Activated CD4-positive, alpha-beta T cell treated with anti-CD3 and anti-CD28 coated beads, Interleukin-2, amount 50 U/mL, for 24 hours (primary cell): ENCODE measurements around the gene PANK4.

ENCODE experiments used
- DNase-seq, 2 donors: peaks; one replicate each; pipeline ENCODE4 v3.0.0-alpha.2; 2020; ENCODE audit warnings: low read depth in 1 of 2, low spot score in 1 of 2

Gene PANK4

GRCh38 chr1:2513939-2514652 is 12.3 kb downstream of the PANK4 start:
- no peak for DNase-seq

GRCh38 chr1:2512862-2513421 is 13.5 kb downstream of the PANK4 start:
- no peak for DNase-seq

DNA sequence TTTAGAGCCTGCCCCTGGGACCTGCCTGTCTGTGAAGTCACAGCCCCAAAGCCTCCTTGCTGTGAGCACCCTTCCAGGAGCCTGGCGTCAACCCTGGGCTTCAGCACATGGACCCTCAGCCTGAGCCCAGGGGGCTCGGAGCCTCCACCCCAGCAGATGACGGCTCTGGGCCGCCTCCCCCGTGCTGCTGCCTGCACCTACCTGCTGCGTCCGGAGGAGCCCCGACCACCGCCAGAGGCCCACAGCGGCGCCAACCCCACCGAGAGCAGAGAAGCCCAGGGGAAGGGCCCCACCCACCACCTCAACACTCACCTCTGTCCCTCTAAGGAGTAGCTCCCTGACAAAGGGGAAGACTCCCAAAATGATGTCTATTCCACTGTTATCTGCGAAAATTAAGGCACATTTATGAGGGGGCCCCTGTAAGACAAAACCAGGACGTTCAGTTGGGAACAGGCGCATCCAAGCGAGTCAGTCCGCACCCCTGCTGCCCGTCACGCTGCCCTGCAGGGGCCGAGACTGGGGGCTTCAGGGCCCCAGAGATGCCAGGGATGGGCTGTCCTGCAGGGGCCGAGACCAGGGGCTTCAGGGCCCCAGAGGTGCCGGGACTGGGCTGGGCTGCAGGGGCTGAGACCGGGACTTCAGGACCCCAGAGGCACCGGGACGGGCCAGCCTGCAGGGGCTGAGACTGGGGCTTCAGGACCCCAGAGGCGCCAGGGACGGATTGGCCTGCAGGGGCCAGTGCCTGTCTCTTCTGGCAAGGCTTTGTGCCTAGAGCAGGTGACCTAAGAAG is 15.8 kb downstream of the PANK4 start:
- no peak for DNase-seq

DNA sequence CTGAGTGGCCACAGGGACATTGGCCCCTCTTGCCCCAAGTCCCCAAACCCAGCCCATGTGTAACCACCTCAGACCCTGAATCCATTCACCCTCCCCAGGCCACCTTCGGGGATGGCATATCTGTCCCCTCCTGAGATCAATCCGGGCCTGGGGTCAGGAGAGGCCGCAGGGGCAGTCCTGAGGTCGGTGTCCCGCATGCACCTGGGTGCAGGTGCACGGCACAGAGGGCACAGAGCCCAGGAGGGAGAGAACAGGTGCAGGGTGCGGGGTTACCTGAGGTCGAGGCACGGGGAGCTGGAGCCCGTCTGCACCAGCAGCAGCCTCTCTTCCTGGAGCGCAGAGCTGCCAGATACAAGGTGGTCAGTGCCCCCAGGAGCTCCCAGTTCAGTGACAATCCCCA is 16.8 kb downstream of the PANK4 start:
- DNase-seq: no peak

- DNase-seq: no peak
Measured at GRCh38 chr1:2508751-2509150, 17.6 kb downstream of the PANK4 start.

- DNase-seq: no peak
Measured at GRCh38 chr1:2508180-2508579, 18.2 kb downstream of the PANK4 start.

DNA sequence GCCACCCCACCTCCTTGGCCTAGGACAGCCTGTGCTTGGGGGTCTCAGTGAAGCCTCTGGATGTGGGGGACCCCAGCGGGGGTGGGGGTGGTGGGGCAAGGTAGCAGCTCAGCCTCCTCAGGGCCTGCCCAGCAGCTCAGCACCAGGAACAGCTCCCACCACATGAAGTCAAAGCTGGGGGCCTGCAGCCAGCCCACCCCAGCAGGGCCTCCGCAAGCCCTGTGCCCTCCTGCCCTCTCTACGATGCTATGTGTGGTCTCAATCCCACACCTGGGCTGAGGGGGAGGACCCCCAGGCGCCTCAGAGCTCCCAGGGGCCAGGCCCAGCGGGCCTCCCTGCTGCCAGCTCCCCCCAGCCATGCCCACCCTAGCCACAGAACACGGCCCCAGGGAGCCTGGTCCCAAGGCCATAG is 18.6 kb downstream of the PANK4 start:
- no peak for DNase-seq

DNA sequence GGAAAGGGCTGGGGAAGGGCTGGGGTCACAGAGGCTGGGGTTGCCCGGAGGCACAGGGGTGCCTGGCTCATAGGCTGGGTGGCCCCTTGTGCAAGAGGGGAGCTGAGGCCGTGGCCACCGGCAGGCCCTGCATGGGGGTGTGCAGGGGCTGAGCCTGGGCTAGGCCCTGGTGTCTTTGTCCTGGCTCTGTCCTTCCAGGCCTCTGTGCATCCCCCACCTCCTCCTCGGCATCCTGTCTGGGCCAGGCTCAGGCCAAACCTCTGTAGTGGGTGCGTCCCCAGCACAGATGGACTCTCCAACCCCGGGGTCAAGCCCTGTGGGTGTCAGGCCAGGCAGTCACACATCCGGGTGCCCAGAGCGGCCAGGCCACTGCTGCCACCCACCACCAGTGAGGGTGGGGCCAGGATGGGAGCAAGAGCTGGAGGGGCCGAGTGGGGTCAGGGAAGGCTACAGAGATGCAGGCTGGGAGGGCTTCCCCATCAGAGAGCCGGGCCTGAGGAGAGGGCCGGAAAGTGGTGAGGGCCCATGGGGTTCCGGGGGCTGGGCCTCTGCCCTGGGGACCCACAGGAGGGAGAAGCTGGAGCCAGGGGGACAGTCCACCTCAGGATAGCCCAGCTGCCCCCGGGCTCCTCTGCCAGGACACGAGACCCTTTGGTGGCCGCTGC is 19.4 kb downstream of the PANK4 start:
- DNase-seq: no peak

DNA sequence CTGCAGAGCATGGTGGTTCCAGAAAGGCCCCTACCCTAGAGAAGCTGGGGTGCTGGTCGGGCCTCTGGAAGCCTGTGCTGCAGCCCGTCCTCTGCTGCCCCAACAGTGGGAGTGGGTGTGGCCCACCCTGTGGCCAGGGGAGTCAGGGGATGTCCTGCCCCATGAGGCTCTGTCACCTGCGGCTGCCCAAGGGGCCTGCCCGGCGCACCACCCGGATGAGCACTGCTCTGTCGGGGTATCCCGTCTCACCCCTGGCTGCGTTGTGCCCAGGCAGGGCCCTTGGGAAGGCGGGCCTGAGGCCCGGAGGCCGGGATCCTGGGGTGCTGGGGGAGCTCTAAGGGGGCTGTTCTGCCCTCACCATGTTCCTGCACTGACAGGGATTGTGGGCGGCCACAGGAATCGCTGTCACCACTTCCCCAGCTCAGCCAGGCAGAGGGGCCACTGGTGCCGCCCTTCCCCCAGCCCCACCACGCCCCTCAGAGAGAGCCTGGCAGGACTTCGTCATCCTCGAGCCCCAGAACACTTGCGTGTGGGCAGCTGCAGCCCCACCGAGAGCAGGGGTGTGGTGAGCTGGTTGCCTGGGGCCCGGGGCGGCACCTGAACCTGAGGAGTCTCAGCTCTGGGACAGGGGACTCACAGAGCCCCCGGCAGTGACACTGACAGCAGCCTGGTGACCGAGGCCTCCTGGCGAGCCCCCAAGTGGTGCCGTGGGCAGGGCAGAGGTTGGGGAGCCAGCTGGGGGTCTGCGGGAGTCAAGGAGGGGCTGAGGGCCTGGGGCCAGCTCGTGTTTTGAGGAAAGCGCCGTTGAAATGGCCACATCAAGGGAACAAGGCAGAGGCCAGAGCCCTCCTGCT is 20.2 kb downstream of the PANK4 start:
- no peak for DNase-seq

DNA sequence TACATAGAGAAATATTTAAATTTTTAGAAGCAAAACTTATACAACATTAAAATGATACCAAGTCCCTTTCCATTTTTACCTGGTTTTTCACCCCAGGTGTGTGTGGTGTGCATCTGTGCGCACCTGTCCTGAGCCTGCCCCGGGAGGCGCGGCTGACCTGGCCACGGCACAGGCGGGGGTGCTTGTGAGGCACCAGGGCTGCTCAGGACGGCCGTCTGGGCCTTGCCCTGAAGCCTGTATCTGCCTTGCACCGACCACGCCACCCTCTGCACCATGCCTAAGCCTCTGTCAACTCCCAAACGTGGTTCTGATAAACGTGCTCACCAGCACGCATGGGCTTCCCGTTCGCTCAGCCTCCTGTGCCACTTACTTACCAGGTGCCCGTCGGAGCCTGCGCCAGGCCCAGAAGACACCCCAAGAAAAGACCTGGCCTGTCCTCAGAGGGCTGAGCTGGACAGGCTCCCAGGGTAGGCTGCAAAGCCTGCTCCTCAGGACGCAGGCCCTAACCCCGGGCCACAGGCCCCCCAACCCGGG is 20.9 kb downstream of the PANK4 start:
- no peak for DNase-seq

DNA sequence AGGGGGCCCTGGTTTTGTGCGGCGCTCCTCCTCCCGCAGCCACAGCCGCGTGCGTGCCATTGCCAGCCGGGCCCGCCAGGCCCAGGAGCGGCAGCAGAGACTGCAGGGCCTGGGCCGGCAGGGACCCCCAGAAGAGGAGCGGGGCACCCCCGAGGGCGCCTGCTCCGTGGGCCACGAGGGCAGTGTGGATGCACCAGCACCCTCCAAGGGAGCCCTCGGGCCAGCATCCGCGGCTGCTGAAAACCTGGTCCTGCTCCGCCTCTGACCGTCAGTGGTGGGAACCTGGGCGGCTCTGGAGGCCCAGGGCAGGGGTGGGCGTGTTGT is 21.5 kb downstream of the PANK4 start:
- DNase-seq: no peak

DNA sequence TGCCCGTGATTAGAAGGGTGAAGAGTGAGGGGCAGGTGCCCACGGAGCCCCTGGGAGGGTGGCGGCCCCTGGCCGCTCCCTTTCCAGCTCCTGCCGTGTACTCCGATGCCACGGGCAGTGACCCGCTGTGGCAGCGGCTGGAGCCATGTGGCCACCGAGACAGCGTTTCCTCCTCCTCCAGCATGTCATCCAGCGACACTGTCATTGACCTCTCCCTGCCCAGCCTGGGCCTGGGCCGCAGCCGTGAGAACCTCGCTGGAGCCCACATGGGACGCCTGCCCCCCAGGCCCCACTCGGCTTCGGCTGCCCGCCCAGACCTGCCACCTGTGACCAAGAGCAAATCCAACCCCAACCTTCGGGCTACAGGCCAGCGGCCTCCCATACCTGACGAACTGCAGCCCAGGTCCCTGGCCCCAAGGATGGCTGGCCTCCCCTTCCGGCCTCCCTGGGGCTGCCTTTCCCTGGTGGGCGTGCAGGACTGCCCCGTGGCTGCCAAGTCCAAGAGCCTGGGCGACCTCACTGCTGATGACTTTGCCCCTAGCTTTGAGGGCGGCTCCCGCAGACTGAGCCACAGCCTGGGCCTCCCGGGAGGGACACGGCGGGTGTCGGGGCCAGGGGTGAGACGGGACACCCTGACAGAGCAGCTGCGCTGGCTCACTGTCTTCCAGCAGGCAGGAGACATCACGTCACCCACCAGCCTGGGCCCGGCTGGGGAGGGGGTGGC is 22.0 kb downstream of the PANK4 start:
- no peak for DNase-seq

DNA sequence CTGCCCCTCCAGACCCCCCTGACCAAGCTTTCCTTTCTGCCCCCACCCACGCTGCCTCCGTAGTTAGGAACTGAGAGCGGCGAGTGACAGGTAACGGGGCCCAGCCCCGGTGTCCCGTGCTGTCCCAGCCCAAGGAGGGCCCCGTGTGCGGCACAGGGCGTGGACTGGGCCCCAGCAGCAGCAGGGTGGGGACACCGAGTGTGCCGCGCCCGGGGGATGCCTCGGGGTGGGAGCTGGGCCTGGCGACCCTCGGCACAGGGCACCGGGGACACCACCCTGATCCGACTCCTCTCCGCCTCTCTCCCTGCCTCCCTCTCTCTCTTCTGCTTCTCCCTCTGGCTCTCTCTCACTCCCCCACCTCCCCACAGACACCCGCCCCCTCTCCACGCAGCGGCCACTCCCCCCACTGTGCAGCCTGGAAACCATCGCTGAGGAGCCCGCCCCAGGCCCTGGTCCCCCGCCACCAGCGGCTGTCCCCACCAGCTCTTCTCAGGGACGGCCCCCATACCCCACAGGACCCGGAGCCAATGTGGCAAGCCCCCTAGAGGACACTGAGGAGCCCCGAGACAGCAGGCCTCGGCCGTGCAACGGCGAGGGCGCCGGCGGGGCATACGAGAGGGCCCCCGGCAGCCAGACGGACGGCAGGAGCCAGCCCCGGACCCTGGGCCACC is 22.7 kb downstream of the PANK4 start:
- no peak for DNase-seq

DNA sequence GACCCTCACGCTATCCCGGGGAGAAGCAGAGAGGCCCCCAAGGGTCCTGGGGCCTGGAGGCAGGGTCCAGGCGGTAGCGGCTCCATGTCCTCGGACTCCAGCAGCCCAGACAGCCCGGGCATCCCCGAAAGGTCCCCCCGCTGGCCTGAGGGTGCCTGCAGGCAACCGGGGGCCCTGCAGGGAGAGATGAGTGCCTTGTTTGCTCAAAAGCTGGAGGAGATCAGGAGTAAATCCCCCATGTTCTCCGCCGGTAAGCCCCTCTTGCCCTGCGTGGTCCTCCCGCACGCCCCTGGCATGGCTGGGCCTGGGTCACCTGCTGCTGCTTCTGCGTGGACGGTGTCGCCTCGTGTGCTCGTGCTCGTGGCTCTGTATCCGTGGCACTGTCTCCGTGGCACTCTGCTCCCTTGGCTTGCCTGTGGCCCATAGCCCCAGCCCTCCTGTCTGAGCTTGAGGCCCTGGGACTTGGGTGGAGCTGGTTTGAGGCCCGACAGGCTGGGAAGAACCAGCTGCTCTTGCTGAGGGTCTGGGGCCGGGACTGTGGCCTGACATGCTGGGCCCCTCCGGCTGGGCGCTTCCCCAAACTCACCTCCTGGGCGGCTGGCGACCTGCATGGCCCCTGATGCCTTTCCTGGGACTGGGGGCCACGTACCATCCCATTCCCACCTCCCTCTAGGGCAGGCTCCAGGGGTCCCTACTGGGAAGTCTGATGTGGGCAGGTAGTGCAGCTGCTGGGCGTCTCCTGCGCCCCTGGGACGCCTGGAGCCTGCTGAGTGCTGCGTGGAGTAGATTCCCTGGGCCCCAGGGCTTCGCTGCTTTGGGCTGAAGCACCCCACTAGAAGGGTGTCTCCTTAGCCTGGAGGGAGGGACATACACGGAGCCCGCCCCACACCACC is 23.5 kb downstream of the PANK4 start:
- no peak for DNase-seq

DNA sequence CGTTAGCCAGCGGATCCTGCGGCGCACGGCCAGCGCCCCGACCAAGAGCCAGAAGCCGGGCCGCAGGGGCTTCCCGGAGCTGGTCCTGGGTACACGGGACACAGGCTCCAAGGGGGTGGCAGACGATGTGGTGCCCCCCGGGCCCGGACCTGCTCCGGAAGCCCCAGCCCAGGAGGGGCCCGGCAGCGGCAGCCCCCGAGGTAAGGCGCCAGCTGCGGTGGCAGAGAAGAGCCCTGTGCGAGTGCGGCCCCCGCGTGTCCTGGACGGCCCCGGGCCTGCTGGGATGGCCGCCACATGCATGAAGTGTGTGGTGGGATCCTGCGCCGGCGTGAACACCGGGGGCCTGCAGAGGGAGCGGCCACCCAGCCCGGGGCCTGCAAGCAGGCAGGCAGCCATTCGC is 24.2 kb downstream of the PANK4 start:
- no peak for DNase-seq

DNA sequence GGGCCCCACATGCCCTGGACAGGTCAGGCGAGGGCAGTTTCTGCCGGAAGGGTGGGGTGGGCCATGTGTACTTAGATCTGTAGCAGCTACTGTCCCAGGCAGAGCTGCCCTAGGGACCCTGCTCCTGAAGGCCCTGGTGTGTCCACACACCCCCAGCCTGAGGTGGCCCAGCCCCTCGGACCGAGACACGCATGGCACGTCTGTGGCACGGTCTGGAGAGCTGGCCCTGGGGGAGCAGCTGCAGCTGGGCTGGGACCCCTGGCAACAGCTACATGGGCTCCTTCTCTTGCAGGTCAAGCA is 24.6 kb downstream of the PANK4 start:
- DNase-seq: no peak

DNA sequence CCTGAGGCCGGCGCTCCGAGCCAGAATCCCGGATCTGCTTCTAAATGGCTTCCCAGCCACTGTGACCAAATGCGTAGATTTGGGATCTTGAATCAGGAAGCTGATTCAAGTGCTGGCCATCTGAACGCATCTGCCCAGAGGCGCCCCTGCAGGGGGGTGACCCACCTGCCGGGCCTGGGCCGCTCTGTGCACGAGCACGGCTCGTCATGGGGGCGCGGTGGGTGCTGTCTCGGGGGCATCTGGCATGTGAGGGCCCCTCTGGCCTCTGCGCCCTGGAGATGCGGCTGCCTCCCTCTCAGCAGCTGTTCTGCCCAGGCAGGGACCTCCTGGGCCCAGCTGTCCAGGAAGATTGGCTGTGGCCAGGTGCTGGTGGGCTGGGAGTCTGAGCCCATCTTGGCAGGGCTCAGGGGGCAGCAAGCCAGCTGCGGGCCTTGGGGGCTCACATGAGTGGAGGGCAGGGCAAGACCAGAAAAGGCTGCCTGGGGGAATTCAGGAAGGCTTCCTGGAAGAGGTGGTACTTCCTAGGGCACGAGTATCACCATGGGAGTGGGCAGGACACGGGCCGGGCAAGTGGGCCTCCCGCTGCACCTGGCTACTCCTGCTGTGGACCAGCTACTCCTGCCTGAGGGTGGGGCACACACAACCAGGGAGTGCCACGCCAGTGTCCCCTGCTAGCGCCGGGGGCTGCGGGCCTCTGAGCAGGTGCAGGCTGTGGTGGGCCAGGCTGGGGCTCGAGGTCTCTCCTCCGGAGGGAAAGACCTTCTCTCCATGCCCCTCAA is 25.2 kb downstream of the PANK4 start:
- DNase-seq: no peak

DNA sequence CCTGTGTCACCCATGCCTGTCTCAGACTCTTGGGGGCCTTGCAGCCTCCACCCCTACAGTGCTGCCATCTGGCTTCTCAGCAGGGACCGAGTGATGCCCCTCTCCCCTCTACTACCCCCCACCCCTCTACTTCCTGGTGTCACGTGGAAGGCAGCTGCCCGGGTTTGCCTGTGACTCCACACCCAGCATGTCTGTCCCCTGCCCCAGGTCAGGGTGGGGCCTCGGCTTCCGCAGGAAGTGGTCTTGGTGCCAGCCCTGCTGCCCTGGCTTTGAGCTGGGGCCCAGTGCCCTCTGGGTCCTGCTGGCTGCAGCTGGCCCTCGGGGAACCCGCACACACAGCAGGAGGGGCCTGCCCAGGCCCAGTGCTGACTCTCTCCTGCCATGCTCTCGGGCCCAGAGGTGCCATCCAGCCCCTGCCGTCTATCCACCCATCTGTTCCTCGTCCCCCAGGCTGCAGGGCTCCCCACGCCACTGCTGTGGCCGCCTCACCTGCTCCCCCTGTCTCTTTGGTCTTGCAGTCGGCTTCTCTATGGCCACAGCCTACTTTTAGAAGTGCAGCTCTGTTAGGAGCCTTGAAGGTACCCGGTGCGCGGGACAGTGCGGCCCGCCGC is 26.3 kb downstream of the PANK4 start:
- no peak for DNase-seq
